Fibroblast of the aortic adventitia (primary cell): ENCODE results near the gene TSPYL4. TPM values are rescaled to one million over a fixed set of nuclear protein-coding genes. Genes with fewer than 3 reads are reported as not detected.
A peak's percentile ranks its signal among the peaks of the same experiment; 100 is the strongest.

ENCODE experiments used
- DNase-seq: peaks from one replicate; pipeline ENCODE4 v3.0.0-alpha.2; 2010; ENCODE audit warnings: low read depth
- H3K4me3 ChIP-seq: 2 replicates; pipeline ENCODE4 v1.5.1; 2011; ENCODE audit warnings: low read depth, mild to moderate bottlenecking, control low read depth, low read length, moderate library complexity
- total RNA-seq: library from RNA; depleted of rRNA; stranded (reverse); fragments of >200 nt; gene quantifications from 2 replicates; pipeline ENCODE4 v1.2.3, GENCODE V29; 2012; ENCODE audit warnings: low replicate concordance
- TF ChIP-seq, protein P1 (sequence below): IDR thresholded peaks from 2 replicates; pipeline ENCODE4 v1.5.1; 2011; ENCODE audit warnings: mild to moderate bottlenecking, low read length, control low read depth, inconsistent platforms; ENCODE audit not compliant: insufficient read depth

TSPYL4 gene
- total RNA-seq, 1 donor, result 15.6 TPM

DNA sequence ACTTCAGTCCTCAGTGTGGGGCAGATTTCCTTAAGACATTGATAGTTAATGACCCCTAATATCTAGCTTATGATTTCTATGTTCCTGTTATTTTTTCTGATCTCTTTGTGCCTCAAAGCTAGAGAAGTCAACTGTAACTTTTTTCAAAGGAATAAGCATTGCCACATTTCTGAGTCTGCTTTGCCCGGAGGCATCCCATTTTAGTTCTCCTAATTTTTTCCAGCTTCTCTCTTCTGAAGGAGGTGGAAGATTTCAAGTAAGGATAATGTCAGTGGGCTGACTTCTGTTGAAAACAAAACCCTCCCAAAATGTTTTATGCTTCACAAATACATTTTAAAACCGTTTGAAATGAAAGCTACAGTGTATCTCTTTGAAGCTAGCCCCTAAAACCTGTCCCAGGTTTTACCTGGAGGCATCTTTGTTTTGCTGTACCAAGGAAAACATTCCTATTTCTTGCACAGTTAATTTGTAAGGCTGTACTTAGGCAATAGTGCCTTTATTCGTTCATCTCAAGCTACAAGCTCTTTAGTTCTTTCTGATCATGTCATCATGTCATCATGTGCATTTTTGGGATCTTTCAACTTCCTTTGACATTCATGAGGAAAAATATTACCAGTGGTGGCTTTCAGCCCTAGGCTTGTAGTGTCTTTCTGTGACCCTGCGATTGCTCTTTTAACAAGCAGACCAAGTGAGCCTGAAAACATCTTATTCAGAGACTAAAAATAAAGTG, 45.7 kb downstream of the TSPYL4 start:
- DNase-seq, result no peak
- no peak overlapping the region for H3K4me3 ChIP-seq
- TF ChIP-seq, protein P1, sequence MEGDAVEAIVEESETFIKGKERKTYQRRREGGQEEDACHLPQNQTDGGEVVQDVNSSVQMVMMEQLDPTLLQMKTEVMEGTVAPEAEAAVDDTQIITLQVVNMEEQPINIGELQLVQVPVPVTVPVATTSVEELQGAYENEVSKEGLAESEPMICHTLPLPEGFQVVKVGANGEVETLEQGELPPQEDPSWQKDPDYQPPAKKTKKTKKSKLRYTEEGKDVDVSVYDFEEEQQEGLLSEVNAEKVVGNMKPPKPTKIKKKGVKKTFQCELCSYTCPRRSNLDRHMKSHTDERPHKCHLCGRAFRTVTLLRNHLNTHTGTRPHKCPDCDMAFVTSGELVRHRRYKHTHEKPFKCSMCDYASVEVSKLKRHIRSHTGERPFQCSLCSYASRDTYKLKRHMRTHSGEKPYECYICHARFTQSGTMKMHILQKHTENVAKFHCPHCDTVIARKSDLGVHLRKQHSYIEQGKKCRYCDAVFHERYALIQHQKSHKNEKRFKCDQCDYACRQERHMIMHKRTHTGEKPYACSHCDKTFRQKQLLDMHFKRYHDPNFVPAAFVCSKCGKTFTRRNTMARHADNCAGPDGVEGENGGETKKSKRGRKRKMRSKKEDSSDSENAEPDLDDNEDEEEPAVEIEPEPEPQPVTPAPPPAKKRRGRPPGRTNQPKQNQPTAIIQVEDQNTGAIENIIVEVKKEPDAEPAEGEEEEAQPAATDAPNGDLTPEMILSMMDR, result no peak

DNA sequence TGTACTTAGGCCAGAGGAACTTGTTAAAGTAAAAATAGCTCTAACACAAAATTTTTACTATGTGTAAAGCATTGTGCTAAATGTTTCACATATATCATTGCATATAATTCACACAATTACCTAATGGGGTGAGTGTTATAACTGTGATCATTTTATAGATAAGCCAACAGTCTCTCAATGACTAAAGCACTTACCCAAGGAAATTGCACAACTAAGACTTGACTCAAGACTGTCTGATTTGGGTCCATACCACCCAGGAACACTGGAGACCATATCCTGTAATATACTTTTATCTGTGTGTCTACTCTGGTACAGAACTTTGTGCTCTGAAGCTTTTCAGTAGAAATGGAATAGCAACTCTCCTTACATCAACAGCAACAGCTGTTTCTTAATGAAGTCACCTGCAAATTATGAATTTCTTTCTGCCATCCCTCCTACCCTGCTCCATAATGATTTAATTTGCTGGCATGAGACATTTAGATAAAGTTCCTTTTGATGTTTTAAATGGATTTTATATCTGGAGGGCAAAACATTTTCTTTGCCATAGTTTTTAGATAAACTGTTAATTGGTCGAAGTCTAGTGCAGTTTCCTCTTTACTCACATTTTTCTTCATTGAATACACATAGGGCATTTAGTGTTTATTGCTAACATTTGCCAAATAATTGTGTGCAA, 47.5 kb downstream of the TSPYL4 start:
- TF ChIP-seq, protein P1, result no peak
- H3K4me3 ChIP-seq, result no peak overlapping the region
- DNase-seq, result peak; percentile 27

DNA sequence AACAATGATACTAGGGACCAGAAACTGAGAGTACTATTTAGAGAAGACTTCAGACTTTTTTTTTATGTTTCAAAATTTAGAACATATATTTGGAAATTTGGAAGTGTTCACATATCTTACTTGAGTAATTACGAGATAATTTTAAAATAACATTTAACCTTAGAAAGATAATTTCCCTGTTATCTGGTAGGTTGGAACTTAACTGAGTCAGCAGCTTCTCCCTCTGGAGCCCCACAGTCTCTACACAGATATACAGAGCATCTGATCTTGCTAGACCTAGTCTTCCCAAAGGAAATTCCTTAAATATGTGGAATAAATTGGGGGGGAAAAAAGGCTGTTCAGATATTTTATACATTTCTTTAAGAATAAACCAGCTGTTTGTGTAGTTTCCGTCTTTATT, 48.6 kb downstream of the TSPYL4 start:
- TF ChIP-seq, protein P1, result no peak
- no peak overlapping the region for H3K4me3 ChIP-seq
- DNase-seq, result peak; percentile 9

DNA sequence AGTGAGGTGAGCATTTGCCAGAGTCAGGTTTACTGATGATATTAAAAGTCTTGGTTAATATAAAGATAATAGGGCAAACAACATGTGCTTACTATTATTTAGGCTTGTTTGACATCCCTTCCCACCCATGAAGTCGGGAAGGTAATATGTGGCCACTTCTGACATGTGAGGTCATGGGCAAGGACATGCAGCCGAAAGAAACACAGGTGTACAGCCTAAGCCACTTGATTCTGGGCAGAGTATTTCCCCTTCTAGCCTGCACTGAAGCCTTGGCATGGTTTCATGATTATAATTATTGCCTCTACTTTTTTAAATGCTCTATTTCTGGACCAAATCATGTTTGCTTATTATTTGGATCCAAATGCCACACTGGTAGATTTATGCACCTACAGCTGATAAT, 52.3 kb downstream of the TSPYL4 start:
- TF ChIP-seq, protein P1, result no peak
- DNase-seq, result no peak
- no peak overlapping the region for H3K4me3 ChIP-seq

DNA sequence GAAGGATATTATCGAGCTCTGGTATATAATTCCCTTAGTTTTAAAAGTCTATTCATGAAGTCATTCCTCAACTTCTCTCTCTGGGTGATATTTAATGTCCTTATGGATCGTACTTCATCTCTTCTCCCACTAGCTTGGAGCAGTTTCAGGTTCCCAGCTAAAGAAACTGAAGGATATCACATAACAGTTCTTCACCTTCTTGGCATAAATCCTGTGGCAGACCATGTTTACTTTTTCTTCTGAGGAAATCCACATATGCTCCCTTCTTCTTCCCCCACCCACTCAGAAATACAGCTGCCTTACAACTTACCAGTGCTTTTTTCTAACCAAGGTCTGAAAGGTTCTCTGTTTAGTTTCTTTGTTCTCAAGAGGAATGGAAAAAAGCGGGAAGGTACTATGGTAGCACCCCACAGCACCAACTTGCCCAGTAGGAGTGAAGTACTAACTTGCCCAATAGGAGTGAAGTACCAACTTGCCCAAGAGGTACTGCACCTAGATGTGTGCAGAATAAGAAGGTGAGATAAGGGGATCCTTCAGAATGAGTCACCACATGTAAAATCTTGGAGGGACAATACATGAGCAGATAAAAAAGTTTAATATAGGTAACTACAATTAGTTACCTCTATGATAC, 53.1 kb downstream of the TSPYL4 start:
- TF ChIP-seq, protein P1, result no peak
- no peak overlapping the region for H3K4me3 ChIP-seq
- no peak for DNase-seq

Other genes starting within 250 kb of the TSPYL4 start
- 2.0 TPM in 2 replicates for gene FRK, start 193.2 kb downstream of the TSPYL4 start, total RNA-seq
- gene NT5DC1, start 153.2 kb downstream of the TSPYL4 start, total RNA-seq, result 7.2 and 14.0 TPM in 2 replicates
- gene COL10A1, start 127.9 kb downstream of the TSPYL4 start, total RNA-seq, result not detected in 2 replicates
- gene TSPYL1, start 25.9 kb upstream of the TSPYL4 start, total RNA-seq, result 83.4 and 126 TPM in 2 replicates
- gene DSE, start 116.9 kb upstream of the TSPYL4 start, total RNA-seq, result 50.7 and 61.2 TPM in 2 replicates
- gene CALHM6, start 207.3 kb upstream of the TSPYL4 start, total RNA-seq, result 0.18 and 1.6 TPM in 2 replicates